Heart left ventricle (tissue), 16 donors: Measurements from ENCODE around the gene PEX10. TPM values are rescaled to one million over a fixed set of nuclear protein-coding genes. Genes with fewer than 3 reads are reported as not detected.

Source experiments
- ATAC-seq, 4 donors: fragments of 200-7000 bp; cut with Tn5 transposase; one replicate each; pipeline ENCODE4 v1.9.1; 2020 to 2022; ENCODE audit warnings: moderate library complexity in 4 of 4, mild to moderate bottlenecking in 3 of 4, moderate number of reproducible peaks in 1 of 4
- DNase-seq, 5 donors: peaks; one replicate each; pipeline ENCODE4 v3.0.0-alpha.2; 2020
- H3K27ac ChIP-seq, 12 donors: fragments of 200-600 bp; sonication (generic) in 4 of 12; one replicate each; pipeline versions ENCODE4 v1.5.0 to v1.8.0; 2016 to 2022; ENCODE audit warnings: mild to moderate bottlenecking in 2 of 12
- H3K27me3 ChIP-seq, 9 donors: fragments of 200-600 bp; sonication (generic) in 2 of 9; one replicate each; pipeline versions ENCODE4 v1.5.1 to v1.8.0; 2016 to 2022; ENCODE audit warnings: mild to moderate bottlenecking in 3 of 9
- H3K36me3 ChIP-seq, 9 donors: fragments of 200-600 bp; sonication (generic) in 2 of 9; one replicate each; pipeline versions ENCODE4 v1.5.0 to v1.8.0; 2018 to 2022; ENCODE audit warnings: mild to moderate bottlenecking in 2 of 9
- H3K4me1 ChIP-seq, 12 donors: fragments of 200-600 bp; sonication (generic) in 4 of 12; one replicate each; pipeline versions ENCODE4 v1.5.0 to v1.8.0; 2016 to 2022; ENCODE audit warnings: mild to moderate bottlenecking in 3 of 12
- H3K4me3 ChIP-seq, 12 donors: fragments of 200-600 bp; sonication (generic) in 4 of 12; one replicate each; pipeline versions ENCODE4 v1.5.0 to v1.8.0; 2017 to 2022; ENCODE audit warnings: mild to moderate bottlenecking in 9 of 12, moderate library complexity in 4 of 12
- H3K9me3 ChIP-seq, 12 donors: fragments of 200-600 bp; sonication (generic) in 4 of 12; one replicate each; pipeline versions ENCODE4 v1.5.0 to v1.8.0; 2016 to 2022; ENCODE audit warnings: mild to moderate bottlenecking in 1 of 12
- CTCF ChIP-seq, 12 donors: fragments of 200-600 bp; sonication (generic) in 4 of 12; IDR thresholded peaks; one replicate each; pipeline versions ENCODE4 v1.5.0 to v1.8.0; 2018 to 2022; ENCODE audit warnings: antibody characterized with exemption in 12 of 12, mild to moderate bottlenecking in 5 of 12
- POLR2A ChIP-seq, 2 donors: fragments of 450-650 bp; IDR thresholded peaks; one replicate each; pipeline ENCODE4 v1.6.1; 2017; ENCODE audit warnings: antibody characterized with exemption in 2 of 2, mild to moderate bottlenecking in 2 of 2, moderate library complexity in 2 of 2
- WGBS, 4 donors: extraction: QIAGEN DNeasy Blood & Tissue Kit in 2 of 4; methylation state at CpG; one replicate each; pipeline versions ENCODE4 v1.1.5 to v1.1.7; 2013 to 2018; 5-methylcytosine and 5-hydroxymethylcytosine counted together
- intact Hi-C, 10 donors: fragments of 100-400 bp; cut with DNase I; formaldehyde crosslinking; loops; one replicate each; pipeline versions ENCODE4 v1.11.1 to v1.14.2; 2022
- polyA plus RNA-seq, 2 donors: library from polyadenylated mRNA; stranded (reverse); fragments of 200-250 nt; gene quantifications; one replicate each; pipeline ENCODE4 v1.2.3, GENCODE V29; 2013
- total RNA-seq, 9 donors: library from RNA; depleted of rRNA in 2 of 9; stranded (reverse); fragments of >200 nt in 2 of 9; fragmentation: NEBNext Ultra II Directional in 3 of 9; extraction: Animal tissue kit (Norgen Biotek cat#: 25700) in 3 of 9; gene quantifications; one replicate each; pipeline versions ENCODE4 v1.1.0 to v1.2.4, GENCODE V29; 2016 to 2023
- donor health status: ischemic (EF 13 %, LVEDD 7.1; RV severe dilation, severe dysfunction).
- donor health status: healthy with polysubstance abuse.
- donor health status: DM: no; HTN: yes; CAD: no.
- donor health status: DM: no; HTN: no; CAD: no.
- donor health status: ischemic (EF 25% LVEDD 6.9; RV normal size, moderate dysfunction).
- donor health status: ischemic (EF 25% LVEDD 5.7; RV mildly dilated, moderate dysfunction).
- donor health status: healthy.
- donor health status: DM: yes; HTN: yes; CAD: no.
- donor health status: ischemic (EF 35%, LVEDD 5.7; RV mildly dilated, moderate dysfunction).
- donor health status: nonischemic (EF 11% LVEDD 7.7; RV severe dilation, severe dysfunction).
- donor health status: DM: yes; HTN: yes; CAD: no.
- donor health status: PGD.
- donor health status: ischemic (EF 29% LVEDD 5.4; RV normal size, mild dysfunction).
- donor health status: nonischemic (EF 23%, LVEDD 6.1; RV moderate dilation, normal function).

PEX10 gene
- total and polyA plus RNA-seq, 11 donors: 14.7 to 26.5 (median 18.6) TPM

- ATAC-seq (peak in 1 of 4 donors; percentile 5), DNase-seq (no peak)
- 76 to 90% (median 81%) methylated on average over 8 to 26 of the region's 26 CpGs for WGBS, 4 donors
- Histone ChIP-seq H3K36me3 (peaks cover 0 to 79% (median 65%) of the 10 kb centered on the region in 9 donors), H3K4me1 (peaks cover 0 to 12% (median 2%) of the 10 kb centered on the region in 12 donors), H3K9me3 (no peaks in the 10 kb centered on the region), H3K27me3 (no peaks in the 10 kb centered on the region), H3K4me3 (no peak overlapping the region), H3K27ac (no peak overlapping the region)
- intact Hi-C loops: no loop called here
- TF ChIP-seq POLR2A (IDR thresholded peaks at IDR 0.05): no peak
- peak in 1 of 12 donors; percentile 7 for TF ChIP-seq CTCF (IDR thresholded peaks at IDR 0.05)
Observed at GRCh38 chr1:2406451-2407041, 5.8 kb downstream of the PEX10 start.

GRCh38 chr1:2405588-2406295, 6.6 kb downstream of the PEX10 start:
- no peaks in the 10 kb centered on the region for H3K9me3 ChIP-seq
- H3K36me3 ChIP-seq: peaks cover 0 to 84% (median 69%) of the 10 kb centered on the region in 9 donors
- WGBS, 4 donors: 78 to 85% (median 84%) methylated on average over 26 to 28 of the region's 28 CpGs
- H3K27me3 ChIP-seq: no peaks in the 10 kb centered on the region
- ATAC-seq: peak in 1 of 4 donors; percentile 1
- H3K27ac ChIP-seq: no peak overlapping the region
- no peak overlapping the region for H3K4me3 ChIP-seq
- DNase-seq: no peak
- peaks cover 0 to 6% (median 0%) of the 10 kb centered on the region in 12 donors for H3K4me1 ChIP-seq
- no peak for TF ChIP-seq CTCF (IDR thresholded peaks at IDR 0.05)
- TF ChIP-seq POLR2A (IDR thresholded peaks at IDR 0.05): no peak
- intact Hi-C loops: no loop called here

DNA sequence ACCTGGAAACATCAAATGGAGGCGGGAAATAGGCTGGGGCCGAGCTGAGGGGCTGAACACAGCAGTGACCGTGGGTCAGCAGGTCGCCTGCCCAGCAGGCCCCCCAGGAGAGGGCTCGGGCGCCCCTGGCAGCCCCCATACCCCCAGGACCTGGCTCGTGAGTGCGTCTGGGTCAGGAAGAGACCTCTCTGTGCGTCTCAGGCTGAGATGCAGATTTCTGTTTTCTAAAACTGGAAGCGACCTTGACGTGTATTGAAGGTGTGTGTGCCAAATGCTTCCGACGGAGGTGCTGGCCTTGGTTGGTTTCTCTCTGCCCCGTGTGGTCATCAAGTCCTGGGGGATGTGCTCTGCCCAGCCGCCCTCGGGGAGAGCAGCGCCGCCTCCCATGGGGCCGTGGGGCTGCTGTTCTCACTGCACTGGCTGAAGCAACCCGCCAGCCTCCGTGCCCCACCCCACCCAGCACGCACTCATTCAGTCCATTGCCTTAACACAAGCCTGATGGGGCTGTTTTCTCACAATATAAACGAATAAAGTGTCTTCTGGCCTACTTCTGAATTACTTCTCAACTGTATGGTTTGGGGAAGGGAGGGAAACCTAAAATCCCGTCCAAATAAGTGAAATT, 7.4 kb downstream of the PEX10 start:
- no peaks in the 10 kb centered on the region for H3K27me3 ChIP-seq
- H3K9me3 ChIP-seq: no peaks in the 10 kb centered on the region
- no peak for DNase-seq
- peaks cover 0 to 89% (median 76%) of the 10 kb centered on the region in 9 donors for H3K36me3 ChIP-seq
- TF ChIP-seq POLR2A (IDR thresholded peaks at IDR 0.05): no peak
- no peak for TF ChIP-seq CTCF (IDR thresholded peaks at IDR 0.05)
- H3K27ac ChIP-seq: no peak overlapping the region
- peaks cover 0 to 6% (median 0%) of the 10 kb centered on the region in 12 donors for H3K4me1 ChIP-seq
- WGBS, 4 donors: 73 to 78% (median 76%) methylated on average over 24 of the region's 24 CpGs
- intact Hi-C loops: no loop called here
- no peak for ATAC-seq
- no peak overlapping the region for H3K4me3 ChIP-seq
